Raji (cell line): ENCODE measurements around the gene NDRG4.

Source experiments
- POLR2A ChIP-seq: IDR thresholded peaks from 2 replicates; pipeline ENCODE4 v1.6.1; 2011; ENCODE audit warnings: low read depth, low read length, control low read depth; ENCODE audit not compliant: insufficient read depth

Gene NDRG4

DNA sequence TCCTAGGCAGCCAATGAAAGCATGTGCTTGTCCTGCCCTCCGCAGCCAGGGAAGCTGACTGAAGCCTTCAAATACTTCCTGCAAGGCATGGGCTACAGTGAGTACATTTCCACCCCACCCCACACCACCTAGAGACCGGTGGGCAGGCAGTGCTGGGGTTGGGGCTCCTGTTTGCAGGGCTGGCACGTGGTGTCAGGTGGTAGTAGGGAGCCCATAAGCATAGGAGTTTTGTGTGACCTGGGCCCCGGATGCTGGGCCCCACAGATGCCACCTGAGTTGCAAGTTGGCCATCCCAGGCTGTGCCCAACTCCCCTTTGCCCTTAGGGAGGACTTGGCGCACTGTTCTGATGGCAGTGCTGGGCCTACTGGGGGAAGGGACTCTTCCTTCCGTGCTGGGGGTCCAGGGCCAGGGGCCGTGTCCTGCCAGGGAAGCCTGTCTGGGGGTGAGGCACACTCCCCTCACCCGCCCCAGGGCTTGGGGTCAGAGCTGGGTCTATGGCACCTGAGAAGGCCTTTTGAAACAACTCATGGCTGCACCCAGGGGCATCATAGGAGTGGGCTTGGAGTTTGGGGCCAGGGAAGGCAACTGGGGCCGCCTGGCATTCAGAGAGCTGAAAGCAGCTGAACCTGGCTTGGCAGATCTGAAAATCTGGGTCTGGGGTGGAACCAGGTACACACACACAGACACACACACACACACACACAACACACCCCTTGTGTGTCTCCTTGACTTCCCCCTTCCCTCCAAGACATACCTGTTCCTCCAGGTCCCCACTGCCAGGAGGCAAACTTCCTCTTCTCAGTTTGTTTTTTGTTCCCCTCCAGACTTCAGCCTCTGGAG is 9.5 kb downstream of the NDRG4 start:
- no peak for TF ChIP-seq POLR2A

DNA sequence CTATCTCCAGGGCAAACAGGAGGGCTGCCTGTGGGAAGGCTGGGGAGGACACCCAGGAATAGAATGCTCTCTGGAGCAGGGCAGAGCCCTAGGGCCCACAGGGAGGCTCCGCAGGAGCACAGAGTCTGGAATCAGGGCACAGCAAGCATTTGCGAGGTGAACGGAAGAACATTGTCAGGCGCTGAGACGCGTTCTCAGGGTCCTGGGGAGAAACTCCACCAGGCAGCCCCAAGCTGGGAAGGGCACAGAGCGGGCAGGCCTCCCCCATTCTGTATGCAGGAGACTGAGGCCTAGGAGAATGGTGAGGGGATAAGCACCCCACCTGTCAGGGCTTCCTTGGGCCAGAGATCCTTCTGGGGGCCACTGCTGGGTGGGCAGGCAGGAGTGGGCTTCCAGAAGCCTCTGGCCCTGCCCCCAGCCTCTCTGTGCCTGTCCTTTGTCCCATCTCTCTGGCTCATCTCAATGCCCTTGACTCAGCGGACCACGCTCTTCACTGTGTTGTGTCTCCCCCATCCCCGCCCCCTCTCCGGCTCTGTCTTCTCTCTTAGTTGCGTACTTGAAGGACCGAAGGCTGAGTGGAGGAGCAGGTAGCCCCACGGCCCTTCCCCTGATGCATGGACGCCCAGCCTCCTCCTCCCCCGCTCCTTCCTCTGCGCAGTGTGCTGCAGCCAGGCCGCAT is 10.3 kb downstream of the NDRG4 start:
- TF ChIP-seq POLR2A = 0 out of 2 replicates have a peak, but pooled peaks have one; percentile 6

DNA sequence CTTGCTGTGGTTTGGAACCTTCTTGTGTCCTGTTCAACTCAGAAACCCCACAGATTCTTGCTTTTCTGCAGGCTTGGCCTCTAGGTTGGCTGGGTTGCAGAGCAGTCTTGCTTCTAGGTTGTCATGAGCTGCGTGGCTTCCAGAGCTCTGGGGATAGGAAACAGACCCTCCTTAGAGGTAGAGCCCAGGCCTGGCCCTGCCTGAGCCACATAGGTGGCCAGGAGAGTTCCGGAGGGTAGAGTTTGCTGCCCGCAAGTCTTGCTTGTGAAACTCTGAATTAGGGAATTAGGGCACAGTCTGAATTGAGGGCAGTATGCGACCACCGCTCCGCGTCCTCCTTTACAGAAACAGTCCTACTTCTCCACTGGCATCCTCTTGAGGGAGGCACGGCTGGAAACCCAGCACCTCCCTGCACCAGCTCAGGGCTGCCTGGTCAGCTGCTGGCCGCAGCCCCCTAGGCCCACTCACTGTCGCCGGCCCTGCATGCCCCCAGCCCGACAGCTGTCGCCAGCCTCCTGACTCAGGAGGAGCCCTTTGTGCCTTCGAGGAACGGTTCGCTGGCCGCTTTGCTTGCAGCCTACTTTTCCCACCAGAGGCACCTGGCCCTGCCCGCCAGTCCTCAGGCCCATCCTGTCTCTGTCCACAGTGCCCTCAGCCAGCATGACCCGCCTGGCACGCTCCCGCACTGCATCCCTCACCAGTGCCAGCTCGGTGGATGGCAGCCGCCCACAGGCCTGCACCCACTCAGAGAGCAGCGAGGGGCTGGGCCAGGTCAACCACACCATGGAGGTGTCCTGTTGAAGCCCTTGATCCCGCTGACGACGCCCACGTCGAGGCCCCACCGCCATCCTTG is 11.1 kb downstream of the NDRG4 start:
- TF ChIP-seq POLR2A = peak; percentile 6; the same call in 1 of the 2 replicates

DNA sequence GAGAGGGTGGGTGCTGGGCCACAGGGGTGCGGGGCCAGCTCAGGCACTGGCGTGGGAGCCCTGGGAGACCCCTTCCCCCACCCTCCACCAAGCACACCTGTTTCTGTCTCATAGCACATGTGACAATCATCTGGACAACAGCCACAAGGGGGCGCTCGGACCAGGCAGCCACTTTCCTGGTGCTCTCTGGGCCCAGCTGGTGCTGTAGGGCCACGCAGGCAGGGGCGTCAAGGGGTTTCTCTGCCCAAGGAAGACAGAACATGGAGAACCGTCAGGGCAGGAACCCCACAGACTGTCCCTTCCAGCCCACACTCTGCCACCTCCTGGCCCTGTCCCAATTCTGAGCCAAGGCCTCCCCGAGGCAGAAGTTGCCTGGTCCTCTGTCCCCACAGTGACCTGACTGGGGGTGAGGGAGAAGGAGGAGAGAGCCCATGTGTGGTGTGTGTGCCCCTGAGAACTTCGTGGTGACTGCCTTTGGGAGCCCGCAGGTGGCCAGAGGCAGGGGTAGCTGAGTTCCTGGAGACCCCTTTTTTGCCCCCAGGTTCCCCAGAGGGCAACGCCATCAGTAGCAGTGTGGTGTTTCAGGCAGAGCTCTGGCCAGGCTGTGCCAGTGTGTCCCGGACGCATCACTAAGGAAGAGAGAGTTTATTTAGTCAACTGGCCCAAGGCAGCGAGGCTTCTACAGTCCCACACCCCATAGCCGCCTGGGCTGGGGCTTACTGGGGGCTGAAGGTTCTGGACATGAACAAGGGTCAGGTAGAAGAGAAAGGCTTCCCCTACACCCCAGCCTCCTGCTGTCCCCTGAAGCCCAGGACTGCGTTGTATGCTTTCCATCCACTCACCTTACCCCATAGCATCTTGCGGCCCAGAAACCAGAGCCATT is 12.2 kb downstream of the NDRG4 start:
- 0 out of 2 replicates have a peak, but pooled peaks have one; percentile 13 for TF ChIP-seq POLR2A

DNA sequence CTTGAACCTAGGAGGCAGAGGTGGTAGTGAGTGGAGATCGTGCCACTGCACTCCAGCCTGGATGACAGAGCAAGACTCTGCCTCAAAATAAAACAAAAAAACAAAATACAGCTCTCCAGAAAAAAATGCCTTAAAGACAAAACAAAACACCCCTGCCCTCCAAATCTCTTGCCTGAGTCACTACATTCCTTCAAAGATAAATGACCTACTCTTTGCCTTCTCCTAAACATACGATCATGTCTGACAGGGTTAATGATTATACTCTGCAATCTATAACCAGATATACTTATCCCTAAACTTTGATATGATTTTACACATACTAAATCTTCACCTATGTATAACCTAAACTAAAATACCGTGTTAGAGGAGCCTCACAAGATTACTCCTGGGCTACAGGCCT is 13.9 kb downstream of the NDRG4 start:
- no peak for TF ChIP-seq POLR2A

DNA sequence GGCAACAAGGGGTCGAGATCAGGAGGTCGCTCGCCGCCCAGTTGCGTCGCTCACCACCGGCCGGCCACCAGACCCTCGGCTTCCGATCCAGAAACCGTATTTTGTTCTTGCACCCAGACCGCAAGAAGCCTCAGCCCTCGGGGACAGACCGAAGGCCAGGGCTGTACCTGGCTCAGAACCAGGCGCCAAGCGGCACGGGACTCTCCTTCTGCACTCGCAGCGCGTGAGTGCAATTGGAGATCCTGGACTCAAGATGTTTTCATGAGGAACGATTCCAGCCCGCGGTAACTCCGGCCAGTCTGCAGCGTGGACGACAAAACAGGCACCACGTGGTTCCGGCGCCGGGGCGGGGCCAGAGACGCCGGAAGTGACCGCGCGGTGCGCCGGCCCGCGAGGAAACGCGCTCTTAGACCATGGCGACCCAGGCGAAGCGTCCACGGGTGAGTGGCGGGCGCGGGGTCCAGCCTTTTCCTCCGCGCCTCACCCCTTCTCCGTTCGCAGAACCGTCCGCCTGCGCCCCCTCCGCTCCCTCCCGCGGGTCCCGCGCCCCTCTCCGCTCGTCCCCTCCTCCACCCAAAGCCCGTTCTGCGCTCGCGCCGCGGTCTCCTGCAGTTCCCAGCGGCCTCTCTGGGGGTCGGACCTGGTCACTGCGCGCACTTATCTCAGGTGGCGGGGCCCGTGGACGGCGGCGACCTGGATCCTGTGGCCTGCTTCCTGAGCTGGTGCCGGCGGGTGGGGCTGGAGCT is 15.4 kb downstream of the NDRG4 start, which contains the start of gene SETD6:
TSS of gene SETD6 (plus strand) at position 393 of the 746 bp plus-strand sequence. CDS start at position 414, 21 bp downstream.
- TF ChIP-seq POLR2A = peak; percentile 83; the same call in 1 of the 2 replicates

DNA sequence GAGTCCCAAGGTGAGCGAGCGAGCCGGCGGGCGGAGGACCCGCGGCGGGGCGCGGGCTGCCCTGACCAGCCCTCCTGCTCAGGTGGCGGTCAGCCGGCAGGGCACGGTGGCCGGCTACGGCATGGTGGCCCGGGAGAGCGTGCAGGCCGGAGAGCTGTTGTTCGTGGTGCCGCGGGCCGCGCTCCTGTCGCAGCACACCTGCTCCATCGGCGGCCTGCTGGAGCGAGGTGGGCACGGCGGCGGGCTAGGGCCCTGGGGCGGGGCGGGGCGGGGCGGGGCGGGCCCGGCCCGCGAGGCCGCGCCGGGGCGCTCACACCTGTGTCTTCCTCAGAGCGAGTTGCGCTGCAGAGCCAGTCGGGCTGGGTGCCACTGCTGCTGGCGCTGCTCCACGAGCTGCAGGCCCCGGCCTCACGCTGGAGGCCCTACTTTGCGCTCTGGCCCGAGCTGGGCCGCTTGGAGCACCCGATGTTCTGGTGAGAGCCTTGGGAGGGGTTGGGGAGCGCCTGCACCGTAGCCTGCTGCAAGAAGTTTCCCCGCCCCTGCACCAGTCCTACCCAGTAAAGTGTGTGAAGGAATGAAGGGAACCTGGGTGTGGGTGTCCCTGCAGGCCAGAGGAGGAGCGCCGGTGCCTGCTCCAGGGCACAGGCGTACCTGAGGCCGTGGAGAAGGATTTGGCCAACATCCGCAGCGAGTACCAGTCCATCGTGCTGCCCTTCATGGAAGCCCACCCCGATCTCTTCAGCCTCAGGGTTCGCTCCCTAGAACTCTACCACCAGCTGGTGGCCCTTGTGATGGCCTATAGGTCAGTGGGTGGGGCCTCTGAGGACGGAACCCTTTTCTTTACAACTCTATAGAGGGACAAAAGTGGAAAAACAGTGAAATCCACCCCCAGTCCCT is 16.2 kb downstream of the NDRG4 start:
- peak; percentile 48; the same call in 1 of the 2 replicates for TF ChIP-seq POLR2A

DNA sequence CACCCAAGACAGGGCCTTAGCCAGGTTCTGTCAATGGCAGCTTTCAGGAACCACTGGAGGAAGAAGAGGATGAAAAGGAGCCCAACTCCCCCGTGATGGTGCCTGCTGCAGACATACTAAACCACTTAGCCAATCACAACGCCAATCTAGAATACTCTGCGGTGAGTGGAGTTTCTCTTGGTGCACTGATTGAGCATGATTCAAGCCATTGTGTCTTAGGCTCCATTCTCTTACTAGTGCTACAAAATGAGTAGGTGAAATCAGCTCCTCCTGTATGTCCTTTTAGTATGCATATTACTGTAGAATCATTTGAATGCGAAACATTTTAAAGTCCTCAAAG is 16.8 kb downstream of the NDRG4 start:
- no peak for TF ChIP-seq POLR2A

DNA sequence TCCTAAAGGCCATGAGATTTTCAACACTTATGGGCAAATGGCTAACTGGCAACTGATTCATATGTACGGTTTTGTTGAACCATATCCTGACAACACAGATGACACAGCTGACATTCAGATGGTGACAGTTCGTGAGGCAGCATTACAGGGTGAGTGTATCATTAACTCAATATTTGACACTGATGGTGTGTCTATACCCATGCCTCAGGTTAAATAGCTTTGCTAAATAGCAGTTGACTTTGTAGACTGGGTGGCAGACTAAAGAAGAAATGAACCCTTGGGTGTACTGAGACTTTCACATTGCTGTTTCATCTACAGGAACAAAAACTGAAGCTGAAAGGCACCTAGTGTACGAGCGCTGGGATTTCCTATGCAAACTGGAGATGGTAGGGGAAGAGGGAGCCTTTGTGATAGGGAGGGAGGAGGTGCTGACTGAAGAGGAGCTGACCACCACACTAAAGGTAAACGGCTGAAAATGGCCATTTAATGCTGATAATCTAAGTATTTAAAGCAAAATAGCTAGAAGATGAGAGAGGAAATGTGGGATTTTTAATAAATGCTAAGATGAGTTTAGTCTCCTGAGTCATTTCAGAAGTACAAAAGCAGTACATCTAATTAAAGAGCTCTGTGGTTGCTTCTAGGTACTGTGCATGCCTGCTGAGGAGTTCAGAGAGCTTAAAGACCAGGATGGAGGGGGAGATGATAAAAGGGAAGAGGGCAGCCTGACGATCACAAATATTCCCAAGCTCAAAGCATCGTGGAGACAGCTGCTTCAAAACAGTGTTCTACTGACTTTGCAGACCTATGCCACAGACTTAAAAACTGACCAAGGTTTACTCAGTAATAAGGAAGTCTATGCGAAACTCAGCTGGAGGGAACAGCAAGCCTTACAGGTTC is 18.4 kb downstream of the NDRG4 start:
- TF ChIP-seq POLR2A = no peak

DNA sequence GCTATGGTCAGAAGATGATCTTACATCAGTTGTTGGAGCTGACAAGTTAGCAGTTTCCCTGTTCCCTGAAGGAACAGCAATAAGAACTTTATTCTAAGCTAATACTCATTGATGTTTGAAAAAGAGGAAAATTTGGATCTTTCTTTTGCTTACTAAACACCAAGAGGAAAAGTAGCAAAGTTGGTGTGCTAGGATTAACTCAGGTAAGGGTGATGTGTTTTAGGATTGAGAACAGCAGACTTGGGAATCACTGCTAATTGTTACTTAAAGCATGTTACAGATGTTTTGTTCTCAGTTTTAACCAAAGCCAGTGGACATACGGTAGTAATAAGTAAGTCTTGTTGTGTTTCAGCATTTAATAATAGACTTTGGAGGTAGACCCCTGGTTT is 19.0 kb downstream of the NDRG4 start:
- TF ChIP-seq POLR2A = no peak

DNA sequence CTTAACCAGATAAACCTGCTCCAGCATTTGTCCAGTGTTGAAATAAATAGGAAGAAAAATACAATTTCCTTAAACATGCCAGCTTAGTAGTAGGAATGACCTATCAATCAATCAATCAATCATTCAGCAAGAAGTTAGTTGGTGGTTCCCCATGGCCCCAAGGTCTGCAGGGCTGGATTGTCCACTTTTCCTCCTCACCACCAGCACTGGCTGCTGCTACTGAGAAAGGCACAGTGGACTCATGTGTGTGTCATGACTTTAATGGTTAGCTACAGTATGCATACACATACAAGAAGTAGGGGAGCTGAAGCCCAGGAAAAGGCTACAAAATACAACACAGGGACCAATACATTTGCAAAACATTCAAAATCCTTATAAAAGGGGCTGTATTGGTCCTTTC is 19.8 kb downstream of the NDRG4 start:
- 0 out of 2 replicates have a peak, but pooled peaks have one; percentile 4 for TF ChIP-seq POLR2A

DNA sequence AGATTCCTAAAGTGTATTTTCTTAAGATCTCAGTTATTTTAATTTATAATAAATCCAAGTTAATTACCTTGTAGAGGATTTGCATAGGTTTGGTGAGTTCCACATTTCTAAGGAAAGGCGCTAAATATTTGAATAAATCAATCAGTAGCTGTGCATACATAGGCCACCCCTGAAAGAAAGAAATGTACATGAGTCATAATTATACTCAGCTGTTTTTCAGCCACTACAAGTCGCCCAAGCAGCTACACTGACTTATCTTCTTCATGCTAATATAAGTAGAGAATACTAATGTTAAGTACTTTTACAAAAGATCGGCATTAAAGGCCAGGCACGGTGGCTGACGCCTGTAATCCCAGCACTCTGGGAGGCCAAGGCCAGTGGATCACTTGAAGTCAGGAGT is 30.2 kb downstream of the NDRG4 start:
- no peak for TF ChIP-seq POLR2A
